Measurements from ENCODE around the gene CYTH4. TPM values are rescaled to one million over a fixed set of nuclear protein-coding genes. Genes with fewer than 3 reads are reported as not detected.

CYTH4 gene
- total and polyA plus RNA-seq, 2 experiments from 2014 or later: not detected

DNA sequence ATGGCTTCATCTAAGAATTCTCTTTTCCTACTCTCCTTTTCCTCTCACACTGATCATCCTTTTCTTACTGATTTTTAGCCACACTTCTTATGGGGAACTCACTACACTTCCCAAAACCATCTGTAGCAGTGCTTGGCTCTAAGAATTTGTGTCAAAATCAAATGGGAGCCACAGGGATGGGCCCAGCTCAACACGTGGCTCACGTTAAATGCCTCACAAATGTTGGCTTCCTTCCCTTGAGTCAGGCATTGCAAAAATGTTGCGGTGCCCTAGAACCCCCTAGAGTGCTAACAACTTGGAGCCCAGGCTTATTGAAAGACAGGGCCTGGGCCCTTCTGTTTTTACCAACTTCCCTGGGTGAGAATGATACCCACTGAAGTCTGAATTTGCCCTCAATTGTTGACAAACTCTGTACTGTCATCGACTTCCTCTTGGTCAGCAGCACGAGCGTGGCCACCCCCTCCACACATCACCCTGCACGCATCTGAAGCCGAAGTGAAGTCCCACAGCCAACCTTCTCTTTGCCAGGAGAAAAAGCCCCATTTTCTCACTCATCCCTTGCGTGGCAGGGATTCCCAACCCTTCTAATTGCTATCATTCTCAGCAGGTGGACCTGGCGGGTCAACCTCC lies 75.3 kb downstream of the CYTH4 start (continued):
- TF ChIP-seq, protein P1, sequence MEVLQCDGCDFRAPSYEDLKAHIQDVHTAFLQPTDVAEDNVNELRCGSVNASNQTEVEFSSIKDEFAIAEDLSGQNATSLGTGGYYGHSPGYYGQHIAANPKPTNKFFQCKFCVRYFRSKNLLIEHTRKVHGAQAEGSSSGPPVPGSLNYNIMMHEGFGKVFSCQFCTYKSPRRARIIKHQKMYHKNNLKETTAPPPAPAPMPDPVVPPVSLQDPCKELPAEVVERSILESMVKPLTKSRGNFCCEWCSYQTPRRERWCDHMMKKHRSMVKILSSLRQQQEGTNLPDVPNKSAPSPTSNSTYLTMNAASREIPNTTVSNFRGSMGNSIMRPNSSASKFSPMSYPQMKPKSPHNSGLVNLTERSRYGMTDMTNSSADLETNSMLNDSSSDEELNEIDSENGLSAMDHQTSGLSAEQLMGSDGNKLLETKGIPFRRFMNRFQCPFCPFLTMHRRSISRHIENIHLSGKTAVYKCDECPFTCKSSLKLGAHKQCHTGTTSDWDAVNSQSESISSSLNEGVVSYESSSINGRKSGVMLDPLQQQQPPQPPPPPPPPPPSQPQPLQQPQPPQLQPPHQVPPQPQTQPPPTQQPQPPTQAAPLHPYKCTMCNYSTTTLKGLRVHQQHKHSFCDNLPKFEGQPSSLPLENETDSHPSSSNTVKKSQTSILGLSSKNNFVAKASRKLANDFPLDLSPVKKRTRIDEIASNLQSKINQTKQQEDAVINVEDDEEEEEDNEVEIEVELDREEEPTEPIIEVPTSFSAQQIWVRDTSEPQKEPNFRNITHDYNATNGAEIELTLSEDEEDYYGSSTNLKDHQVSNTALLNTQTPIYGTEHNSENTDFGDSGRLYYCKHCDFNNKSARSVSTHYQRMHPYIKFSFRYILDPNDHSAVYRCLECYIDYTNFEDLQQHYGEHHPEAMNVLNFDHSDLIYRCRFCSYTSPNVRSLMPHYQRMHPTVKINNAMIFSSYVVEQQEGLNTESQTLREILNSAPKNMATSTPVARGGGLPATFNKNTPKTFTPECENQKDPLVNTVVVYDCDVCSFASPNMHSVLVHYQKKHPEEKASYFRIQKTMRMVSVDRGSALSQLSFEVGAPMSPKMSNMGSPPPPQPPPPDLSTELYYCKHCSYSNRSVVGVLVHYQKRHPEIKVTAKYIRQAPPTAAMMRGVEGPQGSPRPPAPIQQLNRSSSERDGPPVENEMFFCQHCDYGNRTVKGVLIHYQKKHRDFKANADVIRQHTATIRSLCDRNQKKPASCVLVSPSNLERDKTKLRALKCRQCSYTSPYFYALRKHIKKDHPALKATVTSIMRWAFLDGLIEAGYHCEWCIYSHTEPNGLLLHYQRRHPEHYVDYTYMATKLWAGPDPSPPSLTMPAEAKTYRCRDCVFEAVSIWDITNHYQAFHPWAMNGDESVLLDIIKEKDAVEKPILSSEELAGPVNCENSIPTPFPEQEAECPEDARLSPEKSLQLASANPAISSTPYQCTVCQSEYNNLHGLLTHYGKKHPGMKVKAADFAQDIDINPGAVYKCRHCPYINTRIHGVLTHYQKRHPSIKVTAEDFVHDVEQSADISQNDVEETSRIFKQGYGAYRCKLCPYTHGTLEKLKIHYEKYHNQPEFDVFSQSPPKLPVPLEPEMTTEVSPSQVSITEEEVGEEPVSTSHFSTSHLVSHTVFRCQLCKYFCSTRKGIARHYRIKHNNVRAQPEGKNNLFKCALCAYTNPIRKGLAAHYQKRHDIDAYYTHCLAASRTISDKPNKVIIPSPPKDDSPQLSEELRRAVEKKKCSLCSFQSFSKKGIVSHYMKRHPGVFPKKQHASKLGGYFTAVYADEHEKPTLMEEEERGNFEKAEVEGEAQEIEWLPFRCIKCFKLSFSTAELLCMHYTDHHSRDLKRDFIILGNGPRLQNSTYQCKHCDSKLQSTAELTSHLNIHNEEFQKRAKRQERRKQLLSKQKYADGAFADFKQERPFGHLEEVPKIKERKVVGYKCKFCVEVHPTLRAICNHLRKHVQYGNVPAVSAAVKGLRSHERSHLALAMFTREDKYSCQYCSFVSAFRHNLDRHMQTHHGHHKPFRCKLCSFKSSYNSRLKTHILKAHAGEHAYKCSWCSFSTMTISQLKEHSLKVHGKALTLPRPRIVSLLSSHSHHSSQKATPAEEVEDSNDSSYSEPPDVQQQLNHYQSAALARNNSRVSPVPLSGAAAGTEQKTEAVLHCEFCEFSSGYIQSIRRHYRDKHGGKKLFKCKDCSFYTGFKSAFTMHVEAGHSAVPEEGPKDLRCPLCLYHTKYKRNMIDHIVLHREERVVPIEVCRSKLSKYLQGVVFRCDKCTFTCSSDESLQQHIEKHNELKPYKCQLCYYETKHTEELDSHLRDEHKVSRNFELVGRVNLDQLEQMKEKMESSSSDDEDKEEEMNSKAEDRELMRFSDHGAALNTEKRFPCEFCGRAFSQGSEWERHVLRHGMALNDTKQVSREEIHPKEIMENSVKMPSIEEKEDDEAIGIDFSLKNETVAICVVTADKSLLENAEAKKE (CRISPR knock-in tag; IDR thresholded peaks at IDR 0.05): no peak
- TF ChIP-seq EZH2 (IDR thresholded peaks at IDR 0.05; ENCODE audit: low read depth, unreplicated experiment): no peak
- no peak for TF ChIP-seq EZH2phosphoT487 (IDR thresholded peaks at IDR 0.05; ENCODE audit: unreplicated experiment)

DNA sequence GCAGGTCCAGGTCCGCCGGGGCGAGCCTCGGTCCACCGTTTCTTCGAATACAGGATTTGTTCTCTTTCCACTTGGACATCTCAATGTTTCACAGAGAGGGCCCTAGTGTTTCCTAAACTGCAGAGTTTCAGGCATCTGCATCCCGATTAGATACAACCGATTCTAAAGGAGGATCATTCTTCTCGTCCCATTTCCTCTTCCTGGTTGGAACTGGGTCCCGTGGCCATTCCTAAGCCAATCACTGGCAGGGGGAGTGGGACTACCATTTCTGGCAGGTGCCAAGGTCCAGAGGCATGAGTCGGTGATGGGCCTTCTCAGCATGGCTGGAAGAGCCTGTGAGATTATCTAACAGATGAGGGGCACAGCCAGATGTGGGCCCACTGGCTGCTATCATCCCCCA lies 76.1 kb downstream of the CYTH4 start:
- Histone ChIP-seq H3K4me1 (ENCODE audit: insufficient read depth) (no peaks in the 10 kb centered on the region), H3K4me2 (no peak overlapping the region), H3K4me3 (no peak overlapping the region), H3K27ac (ENCODE audit: low read depth) (no peak overlapping the region), H2AFZ (no peak overlapping the region), H3K36me3 (ENCODE audit: insufficient read depth) (no peaks in the 10 kb centered on the region), H3K79me2 (replicated peaks; ENCODE audit: insufficient read depth) (no peaks in the 10 kb centered on the region), H3K27me3 (ENCODE audit: insufficient read depth) (no peaks in the 10 kb centered on the region), H3F3A (replicated peaks; ENCODE audit: low read depth) (no peaks in the 10 kb centered on the region), H3K9me2 (ENCODE audit: insufficient read depth) (no peaks in the 10 kb centered on the region), H4K20me1 (replicated peaks; ENCODE audit: insufficient read depth) (no peaks in the 10 kb centered on the region)
- Mint-ChIP-seq H3K36me3 (ENCODE audit: low read depth) (no peaks in the 10 kb centered on the region), H3K4me1 (peaks cover 8% of the 10 kb centered on the region), H3K9me3 (no peaks in the 10 kb centered on the region), H3K4me3 (no peak overlapping the region), H3K27me3 (ENCODE audit: insufficient read depth, low read depth, poor library complexity) (peaks cover 15% of the 10 kb centered on the region), H3K27ac (no peak overlapping the region)
- ATAC-seq (no peak), DNase-seq (ENCODE audit: low spot score) (no peak)
- no peak for TF ChIP-seq STAT1 (IDR thresholded peaks at IDR 0.05; ENCODE audit: unreplicated experiment)
- no peak for TF ChIP-seq EZH2phosphoT487 (IDR thresholded peaks at IDR 0.05; ENCODE audit: unreplicated experiment)
- TF ChIP-seq JUNB (IDR thresholded peaks at IDR 0.05; ENCODE audit: unreplicated experiment): no peak
- no peak for TF ChIP-seq ZNF331 (CRISPR knock-in tag; IDR thresholded peaks at IDR 0.05; ENCODE audit: low read depth)
- TF ChIP-seq, protein P1 (CRISPR knock-in tag; IDR thresholded peaks at IDR 0.05): no peak
- no peak for TF ChIP-seq CREB1 (CRISPR knock-in tag; IDR thresholded peaks at IDR 0.05; ENCODE audit: low read depth)

Data from GM23338 (cell line).